NCI-H774 (cell line): ENCODE measurements around the gene ARF4.
"Not testable (repeated sequence)": the region's sequence is repeated elsewhere in the genome, so short reads cannot be mapped to it uniquely, and the experiment has no call there.

Source experiments
- DNase-seq: peaks from one replicate; lab custom pipeline; 2025; lab: John Stamatoyannopoulos, UW

Gene ARF4

DNA sequence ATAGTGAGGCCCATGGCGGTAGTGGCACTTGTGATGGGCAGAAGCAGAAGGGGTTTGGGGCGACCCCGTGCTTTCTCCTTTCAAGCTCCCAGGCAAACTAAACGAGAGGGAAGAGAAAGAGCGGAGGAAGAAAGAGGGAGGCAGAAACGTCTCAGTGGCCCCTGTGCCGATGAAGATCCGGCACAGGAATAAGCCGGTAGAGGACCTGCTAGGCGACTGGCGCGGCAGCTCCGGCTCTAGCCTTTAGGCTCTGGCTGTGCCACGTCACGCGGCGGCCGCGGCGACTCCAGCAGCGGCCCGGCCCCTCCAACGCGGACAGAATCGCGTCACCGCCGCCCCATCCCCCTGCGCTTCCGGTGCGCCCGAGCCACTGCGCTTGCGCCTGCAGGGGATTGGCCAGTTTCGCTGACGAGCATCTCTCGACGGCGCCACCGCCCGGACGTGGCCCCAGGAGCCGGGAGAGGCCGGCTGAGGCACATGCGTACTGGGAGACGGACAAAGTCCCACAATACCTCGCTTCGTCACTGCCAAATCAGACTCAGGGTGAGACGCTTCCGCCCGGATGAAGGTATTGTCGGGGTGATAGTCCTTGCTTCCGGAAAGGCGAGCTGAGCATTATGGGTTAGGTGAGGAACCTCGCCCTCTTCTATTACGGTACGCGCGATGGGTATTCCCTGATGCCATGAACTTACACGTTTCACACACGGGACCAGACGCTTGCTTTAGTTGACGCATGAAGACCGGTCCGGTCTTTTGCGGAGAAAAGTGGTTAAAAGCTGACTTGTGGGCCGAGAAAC lies at the start of gene ARF4:
ARF4 (minus strand) TSS at position 218 of the 797 bp plus-strand sequence; CDS start at position 14, 204 bp downstream.
- peak; percentile 92 for DNase-seq

DNA sequence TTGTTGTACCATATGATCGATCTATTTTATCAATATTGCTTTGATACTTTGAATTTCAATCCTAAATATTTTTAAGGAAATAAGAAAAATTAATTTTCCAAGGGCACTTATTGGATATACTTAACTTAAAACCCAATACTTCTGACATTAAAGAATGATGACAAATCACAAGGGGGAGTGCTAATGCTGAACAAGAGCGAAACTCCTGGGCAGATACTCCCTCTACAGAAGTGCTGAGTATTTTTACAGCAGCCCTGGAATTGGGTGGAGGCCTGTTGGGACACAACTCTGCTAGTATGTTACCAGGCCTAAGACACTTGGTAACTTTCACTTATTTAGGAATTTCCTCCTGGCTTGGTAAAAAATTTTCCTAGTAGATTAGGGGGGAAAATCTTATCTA lies 49.6 kb upstream of the ARF4 start:
- DNase-seq, result no peak

GRCh38 chr3:57644740-57645139 lies 47.6 kb upstream of the ARF4 start:
- DNase-seq, result no peak

GRCh38 chr3:57637391-57637790 lies 40.2 kb upstream of the ARF4 start:
- no peak for DNase-seq

GRCh38 chr3:57634259-57634658 lies 37.1 kb upstream of the ARF4 start:
- DNase-seq, result not testable (repeated sequence)

GRCh38 chr3:57627976-57628375 lies 30.8 kb upstream of the ARF4 start:
- DNase-seq, result no peak

GRCh38 chr3:57624801-57625200 lies 27.7 kb upstream of the ARF4 start:
- DNase-seq, result no peak

DNA sequence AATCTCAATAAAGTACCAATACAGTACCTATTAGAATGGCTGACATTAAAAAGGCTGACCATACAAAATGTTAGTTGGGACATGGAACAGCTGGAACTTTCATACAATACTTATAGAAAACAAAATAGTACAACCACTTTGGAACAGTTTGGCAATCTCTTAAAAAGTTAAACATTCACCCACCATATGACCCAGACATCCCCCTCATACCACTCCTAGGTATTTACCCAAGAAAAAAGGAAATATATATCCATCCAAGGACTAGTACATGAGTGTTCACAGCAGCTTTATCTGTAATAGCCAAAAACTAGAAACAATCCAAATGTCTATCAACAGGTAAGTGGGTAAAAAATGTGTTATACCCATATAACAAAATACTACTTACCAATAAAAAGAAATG lies 25.2 kb upstream of the ARF4 start:
- DNase-seq, result no peak

- DNase-seq, result no peak
These were observed 20.6 kb upstream of the ARF4 start for GRCh38 chr3:57617739-57618138.

GRCh38 chr3:57616233-57616632 lies 19.1 kb upstream of the ARF4 start:
- DNase-seq, result no peak

DNA sequence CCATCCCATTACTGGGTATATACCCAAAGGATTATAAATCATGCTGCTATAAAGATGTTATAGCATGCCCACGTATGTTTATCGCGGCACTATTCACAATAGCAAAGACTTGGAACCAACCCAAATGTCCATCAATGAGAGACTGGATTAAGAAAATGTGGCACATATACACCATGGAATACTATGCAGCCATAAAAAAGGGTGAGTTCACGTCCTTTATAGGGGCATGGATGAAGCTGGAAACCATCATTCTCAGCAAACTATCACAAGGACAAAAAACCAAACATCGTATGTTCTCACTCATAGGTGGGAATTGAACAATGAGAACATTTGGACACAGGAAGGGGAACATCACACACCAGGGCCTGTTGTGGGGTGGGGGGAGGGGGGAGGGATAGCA lies 14.7 kb upstream of the ARF4 start:
- DNase-seq, result not testable (repeated sequence)

DNA sequence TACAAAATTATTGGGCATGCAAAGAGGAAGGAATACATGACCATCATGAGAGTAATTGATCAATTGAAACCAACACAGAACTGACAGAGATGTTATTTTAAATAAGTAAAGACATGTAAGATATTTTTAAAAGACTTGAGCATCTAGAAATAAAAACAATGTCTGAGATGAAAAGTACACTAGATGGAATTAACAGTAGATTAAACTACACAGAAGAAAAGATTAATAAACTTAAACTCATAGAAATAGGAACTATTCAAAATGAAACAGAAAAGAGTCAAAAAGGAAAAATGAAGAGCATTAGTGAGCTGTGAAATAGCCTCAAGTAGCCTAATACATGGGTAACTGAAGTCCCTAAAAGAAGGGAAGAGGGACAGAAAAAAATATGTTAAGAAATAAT lies 8.5 kb upstream of the ARF4 start:
- DNase-seq, result no peak

DNA sequence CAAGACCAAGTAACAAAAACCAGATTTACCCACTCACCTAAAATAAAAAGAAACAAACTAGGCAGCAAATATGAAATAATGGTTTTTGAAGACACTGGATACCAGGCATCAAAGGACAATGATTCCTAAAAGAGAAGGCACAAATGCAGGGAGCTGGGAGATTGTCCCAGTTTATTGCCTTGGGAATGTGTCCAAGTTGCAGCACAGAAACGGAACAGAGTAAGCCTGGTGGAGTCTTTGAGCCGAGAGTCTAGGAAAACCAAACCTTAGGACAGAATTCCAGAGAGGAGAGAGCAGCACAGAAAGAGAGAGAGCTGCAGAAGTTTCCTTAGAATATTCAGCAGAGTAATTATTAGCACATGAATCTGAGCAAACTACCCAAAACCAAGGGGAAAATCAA lies 7.8 kb upstream of the ARF4 start:
- DNase-seq, result no peak

- DNase-seq, result no peak
These were observed 3.1 kb upstream of the ARF4 start for GRCh38 chr3:57600195-57600594.

DNA sequence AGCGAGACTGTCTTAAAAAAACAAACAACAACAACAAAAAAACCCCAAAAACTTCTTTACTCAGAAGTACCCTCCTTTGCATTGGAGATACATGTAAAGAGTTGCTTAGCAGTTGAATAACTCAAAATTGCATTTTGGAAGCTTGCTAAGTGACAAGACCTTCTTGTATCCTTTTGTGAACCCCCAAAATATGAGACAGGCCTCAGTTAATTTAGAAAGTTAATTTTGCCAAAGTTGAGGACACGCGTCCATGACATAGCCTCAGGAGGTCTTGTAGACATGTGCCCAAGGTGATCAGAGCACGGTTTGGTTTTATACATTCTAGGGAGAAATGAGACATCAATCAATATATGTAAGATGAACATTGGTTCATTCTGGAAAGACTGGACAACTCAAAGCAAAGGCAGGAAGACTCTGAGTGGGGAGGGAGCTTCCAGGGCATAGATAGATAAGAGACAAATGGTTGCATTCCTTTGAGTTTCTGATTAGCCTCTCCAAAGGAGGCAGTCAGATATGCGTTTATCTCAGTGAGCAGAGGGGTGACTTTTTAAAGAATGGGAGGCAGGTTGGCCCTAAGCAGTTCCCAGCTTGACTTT lies 1.7 kb upstream of the ARF4 start:
- DNase-seq, result no peak

DNA sequence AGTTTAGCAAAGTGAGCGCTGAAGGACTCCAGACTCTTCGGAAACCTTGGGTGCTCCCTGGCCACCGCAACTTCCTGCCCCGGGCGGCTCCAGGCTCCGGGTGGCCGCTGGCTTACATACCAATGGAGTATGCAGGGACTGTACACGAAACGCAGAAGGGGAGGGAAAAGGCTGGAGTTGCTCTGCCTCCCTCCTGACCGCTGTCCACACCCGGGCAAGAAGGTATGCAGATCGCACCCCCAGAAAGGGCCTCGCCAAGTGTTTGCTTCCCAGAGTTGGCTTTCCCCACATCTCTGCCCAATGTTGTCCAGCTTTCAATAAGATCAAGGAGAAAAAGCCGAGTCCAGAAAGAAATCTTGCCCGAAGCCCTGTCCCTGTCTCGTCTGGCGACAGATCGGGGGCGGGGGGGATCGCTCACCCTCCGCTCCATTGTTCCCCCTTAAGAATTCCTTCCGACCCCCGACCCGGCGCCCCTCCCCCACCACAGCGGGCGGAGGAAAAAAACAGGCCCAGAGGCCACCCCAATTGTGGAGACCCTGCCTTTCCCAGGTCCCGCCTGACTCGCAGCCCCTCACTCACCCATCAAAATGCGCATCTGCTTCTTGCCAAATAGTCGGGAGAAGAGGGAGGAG lies 533 bp downstream of the ARF4 start:
- DNase-seq, result no peak

DNA sequence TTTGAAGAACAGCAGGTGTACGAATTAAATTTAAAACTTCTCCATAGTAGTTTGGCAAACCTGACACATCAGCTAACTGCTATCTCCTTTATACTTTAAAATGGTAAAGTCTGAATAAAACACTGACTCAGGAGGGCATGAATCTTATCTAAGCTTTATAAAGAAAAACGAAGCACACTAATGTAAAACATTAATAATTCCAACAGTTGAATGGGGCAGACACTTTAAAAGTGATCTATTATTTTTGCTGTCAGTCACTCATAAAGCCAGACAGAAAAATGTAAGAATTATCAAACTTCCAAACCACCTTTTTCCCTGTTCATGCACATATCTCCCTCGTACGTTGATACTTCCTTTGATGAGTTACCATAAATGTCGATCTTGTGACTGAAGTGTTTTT lies 2.6 kb downstream of the ARF4 start:
- DNase-seq, result no peak

DNA sequence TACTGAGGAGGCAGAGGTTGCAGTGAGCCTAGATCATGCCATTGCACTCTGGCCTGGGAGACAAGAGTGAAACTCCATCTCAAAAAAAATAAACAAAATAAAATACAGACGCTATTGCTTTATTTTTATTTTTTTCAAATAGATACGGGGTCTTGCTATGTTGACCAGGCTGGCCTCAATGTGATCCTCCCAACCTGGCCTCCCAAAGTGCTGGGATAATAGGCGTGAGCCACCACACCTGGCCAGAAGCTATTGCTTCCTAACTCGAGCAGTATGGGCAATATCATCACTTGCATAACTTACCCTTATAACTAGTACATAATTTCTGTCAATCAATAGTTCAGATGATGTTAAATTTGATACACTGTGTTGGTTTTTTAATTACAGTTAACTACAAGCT lies 3.0 kb downstream of the ARF4 start:
- no peak for DNase-seq

DNA sequence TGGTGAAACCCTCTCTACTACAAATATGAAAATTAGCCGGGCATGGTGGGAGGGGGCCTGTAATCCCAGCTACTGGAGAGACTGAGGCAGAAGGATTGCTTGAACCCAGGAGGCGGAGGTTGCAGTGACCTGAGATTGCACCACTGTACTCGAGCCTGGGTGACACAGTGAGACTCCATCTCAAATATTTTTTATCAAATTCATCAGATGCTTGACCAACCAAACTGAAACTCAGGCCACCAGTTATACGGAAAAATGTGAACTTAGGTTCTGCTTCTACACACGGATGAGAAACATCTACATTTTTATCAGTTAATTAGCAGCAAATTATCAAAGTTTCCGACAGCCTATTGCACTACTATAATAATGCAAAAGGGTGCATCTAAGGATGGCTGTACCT lies 4.8 kb downstream of the ARF4 start:
- no peak for DNase-seq

- DNase-seq, result no peak
These were observed 9.2 kb downstream of the ARF4 start for GRCh38 chr3:57587905-57588304.

GRCh38 chr3:57586778-57587177 lies 10.4 kb downstream of the ARF4 start:
- DNase-seq, result no peak

DNA sequence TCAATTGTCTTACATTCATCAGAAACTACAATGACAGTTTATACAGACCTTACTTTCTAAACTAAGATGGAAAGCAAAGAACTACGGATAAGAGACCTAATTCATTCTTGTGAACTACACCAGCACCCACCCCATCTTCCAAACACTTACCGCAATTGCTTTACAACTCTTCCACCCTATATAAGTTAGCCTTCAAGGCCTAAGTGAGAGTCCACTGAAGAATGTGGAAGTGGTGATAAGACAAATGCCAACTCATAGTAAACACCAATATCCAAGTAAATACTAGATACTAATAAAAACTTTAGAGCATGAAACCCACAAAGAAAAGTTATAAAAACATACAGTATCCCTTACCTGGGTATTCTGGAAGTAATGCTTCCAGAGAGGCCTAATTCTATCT lies 13.6 kb downstream of the ARF4 start:
- no peak for DNase-seq

- DNase-seq, result no peak
These were observed 14.5 kb downstream of the ARF4 start for GRCh38 chr3:57582474-57583168.
